H9 (cell line): ENCODE data around the gene CERS6. TPM values are rescaled to one million over a fixed set of nuclear protein-coding genes. Genes with fewer than 3 reads are reported as not detected.

Source experiments
- DNase-seq: peaks from one replicate; pipeline ENCODE4 v3.0.0-alpha.2; 2017
- H2AFZ ChIP-seq: one replicate; pipeline ENCODE4 v1.6.1; 2013; ENCODE audit warnings: mild to moderate bottlenecking, low read length, control low read depth, moderate library complexity
- H2AK5ac ChIP-seq: 2 replicates; pipeline ENCODE4 v1.6.1; 2013; ENCODE audit warnings: low read length, control low read depth, mixed read lengths; ENCODE audit not compliant: insufficient read length
- H2BK120ac ChIP-seq: one replicate; pipeline ENCODE4 v1.6.1; 2013; ENCODE audit warnings: low read depth, mild to moderate bottlenecking, low read length, control low read depth, inconsistent platforms; ENCODE audit not compliant: poor library complexity, severe bottlenecking
- H2BK12ac ChIP-seq: 2 replicates; pipeline ENCODE4 v1.6.1; 2013; ENCODE audit warnings: low read length, control low read depth, mixed read lengths, low read depth; ENCODE audit not compliant: insufficient read length
- H2BK15ac ChIP-seq: 2 replicates; pipeline ENCODE4 v1.6.1; 2013; ENCODE audit warnings: low read depth, low read length, control low read depth
- H2BK20ac ChIP-seq: one replicate; pipeline ENCODE4 v1.6.1; 2013; ENCODE audit warnings: low read depth, mild to moderate bottlenecking, low read length, control low read depth, inconsistent platforms; ENCODE audit not compliant: poor library complexity, severe bottlenecking
- H2BK5ac ChIP-seq: 2 replicates; pipeline ENCODE4 v1.6.1; 2013; ENCODE audit warnings: low read length, control low read depth, mixed read lengths; ENCODE audit not compliant: insufficient read length
- H3K14ac ChIP-seq: 2 replicates; pipeline ENCODE4 v1.6.1; 2013; ENCODE audit warnings: low read length, control low read depth; ENCODE audit not compliant: insufficient read depth
- H3K18ac ChIP-seq: 2 replicates; pipeline ENCODE4 v1.6.1; 2013; ENCODE audit warnings: low read depth, mild to moderate bottlenecking, mixed read lengths, low read length, control low read depth; ENCODE audit not compliant: insufficient read length
- H3K23ac ChIP-seq: 2 replicates; pipeline ENCODE4 v1.6.1; 2013; ENCODE audit warnings: low read length, control low read depth, mixed read lengths, low read depth; ENCODE audit not compliant: insufficient read length
- H3K23me2 ChIP-seq: 2 replicates; pipeline ENCODE4 v1.6.1; 2013; ENCODE audit warnings: low read depth, mild to moderate bottlenecking, mixed read lengths, low read length, control low read depth; ENCODE audit not compliant: insufficient read length, poor library complexity, severe bottlenecking
- H3K27ac ChIP-seq: 2 replicates; pipeline ENCODE4 v1.5.1; 2013; ENCODE audit warnings: low read length, control low read depth, mixed read lengths, low read depth; ENCODE audit not compliant: insufficient read length
- H3K27me3 ChIP-seq: 2 replicates; pipeline ENCODE4 v1.6.1; 2013; ENCODE audit warnings: low read length, control low read depth, inconsistent platforms; ENCODE audit not compliant: insufficient read depth
- H3K4ac ChIP-seq: 2 replicates; pipeline ENCODE4 v1.6.1; 2013; ENCODE audit warnings: low read depth, mild to moderate bottlenecking, control low read depth, inconsistent platforms, low read length, moderate library complexity
- H3K4me1 ChIP-seq: 2 replicates; pipeline ENCODE4 v1.6.1; 2013; ENCODE audit warnings: low read length, control low read depth, inconsistent platforms; ENCODE audit not compliant: insufficient read depth
- H3K4me2 ChIP-seq: 2 replicates; pipeline ENCODE4 v1.6.1; 2013; ENCODE audit warnings: low read length, control low read depth, mixed read lengths; ENCODE audit not compliant: insufficient read length, insufficient read depth
- H3K56ac ChIP-seq: 2 replicates; pipeline ENCODE4 v1.6.1; 2013; ENCODE audit warnings: low read depth, mild to moderate bottlenecking, mixed read lengths, low read length, control low read depth; ENCODE audit not compliant: insufficient read length
- H3K79me1 ChIP-seq: 2 replicates; pipeline ENCODE4 v1.6.1; 2013; ENCODE audit warnings: low read depth, mild to moderate bottlenecking, moderate library complexity, low read length, control low read depth, inconsistent platforms; ENCODE audit not compliant: insufficient read depth, poor library complexity, severe bottlenecking
- H3K79me2 ChIP-seq: 2 replicates; pipeline ENCODE4 v1.6.1; 2013; ENCODE audit warnings: low read length, control low read depth, inconsistent platforms; ENCODE audit not compliant: insufficient read depth
- H3K9ac ChIP-seq: 2 replicates; pipeline ENCODE4 v1.6.1; 2013; ENCODE audit warnings: low read length, control low read depth, mixed read lengths; ENCODE audit not compliant: insufficient read length; ENCODE audit errors: extremely low read depth
- H3K9me3 ChIP-seq: one replicate; pipeline ENCODE4 v1.6.1; 2013; ENCODE audit warnings: low read depth, low read length, inconsistent platforms; ENCODE audit not compliant: control insufficient read depth
- H3T11ph ChIP-seq: one replicate; pipeline ENCODE4 v1.6.1; 2013; ENCODE audit warnings: mild to moderate bottlenecking, low read length, control low read depth, inconsistent platforms
- H4K20me1 ChIP-seq: one replicate; pipeline ENCODE4 v1.6.1; 2013; ENCODE audit not compliant: control insufficient read depth, insufficient read length, insufficient read depth
- H4K5ac ChIP-seq: 2 replicates; pipeline ENCODE4 v1.6.1; 2013; ENCODE audit warnings: low read depth, mild to moderate bottlenecking, mixed read lengths, low read length, control low read depth; ENCODE audit not compliant: insufficient read length
- H4K8ac ChIP-seq: replicated peaks from 2 replicates; pipeline ENCODE4 v1.6.1; 2013; ENCODE audit warnings: low read length, control low read depth, mixed read lengths, low read depth; ENCODE audit not compliant: insufficient read length
- H4K91ac ChIP-seq: 2 replicates; pipeline ENCODE4 v1.6.1; 2013; ENCODE audit warnings: low read depth, mild to moderate bottlenecking, moderate library complexity, mixed read lengths, low read length, control low read depth; ENCODE audit not compliant: insufficient read length
- H3K27ac Mint-ChIP-seq, 3 experiments: 2 replicates in 2 of 3; 3 replicates in 1 of 3; pipeline ENCODE4 v1.8.0; 2020 to 2021; ENCODE audit warnings: mixed read lengths in 3 of 3, mild to moderate bottlenecking in 1 of 3, moderate library complexity in 1 of 3
- H3K27me3 Mint-ChIP-seq: 2 replicates; pipeline ENCODE4 v1.8.0; 2021; ENCODE audit warnings: low read depth, mild to moderate bottlenecking, moderate library complexity, mixed read lengths
- H3K36me3 Mint-ChIP-seq, 3 experiments: 2 replicates in 2 of 3; 3 replicates in 1 of 3; pipeline ENCODE4 v1.8.0; 2020 to 2021; ENCODE audit warnings: low read depth in 3 of 3, mixed read lengths in 3 of 3; ENCODE audit not compliant: insufficient read depth in 1 of 3
- H3K4me1 Mint-ChIP-seq, 2 experiments: 2 replicates each; pipeline ENCODE4 v1.8.0; 2020; ENCODE audit warnings: mixed read lengths in 2 of 2
- H3K4me3 Mint-ChIP-seq, 2 experiments: 2 replicates in 1 of 2; 3 replicates in 1 of 2; pipeline ENCODE4 v1.8.0; 2020 to 2021; ENCODE audit warnings: mild to moderate bottlenecking in 2 of 2, mixed read lengths in 2 of 2, moderate library complexity in 1 of 2
- H3K9me3 Mint-ChIP-seq, 2 experiments: 2 replicates in 1 of 2; 3 replicates in 1 of 2; pipeline ENCODE4 v1.8.0; 2020; ENCODE audit warnings: mild to moderate bottlenecking in 2 of 2, mixed read lengths in 2 of 2, moderate library complexity in 1 of 2
- total RNA-seq: library from RNA; stranded (reverse); gene quantifications from 2 replicates; pipeline ENCODE4 v1.2.1, GENCODE V29; 2021
- TF ChIP-seq, protein P1 (sequence below): fragments of 200-600 bp; sonication (generic); conservative IDR thresholded peaks from 3 replicates; pipeline ENCODE4 v1.8.0; 2021; ENCODE audit warnings: antibody characterized with exemption, mild to moderate bottlenecking

Gene CERS6
- total RNA-seq, 1 experiment from 2014 or later, result 17.7 TPM

- no peak overlapping the region for H3K27ac Mint-ChIP-seq
- Histone ChIP-seq H4K5ac (no peak overlapping the region), H3K4me2 (no peak overlapping the region), H4K91ac (no peak overlapping the region), H3K23ac (no peak overlapping the region), H3K56ac (no peak overlapping the region), H2BK15ac (no peak overlapping the region), H3K79me2 (peaks cover 3% of the 10 kb centered on the region; the same call in 1 of the 2 replicates), H4K8ac (no peak overlapping the region), H3K27me3 (no peaks in the 10 kb centered on the region), H2AFZ (no peak overlapping the region), H3K4ac (no peak overlapping the region), H2AK5ac (no peak overlapping the region), H3K9ac (no peak overlapping the region), H3K18ac (no peak overlapping the region), H2BK120ac (no peak overlapping the region), H2BK12ac (no peak overlapping the region), H2BK5ac (no peak overlapping the region), H3K27ac (no peak overlapping the region), H3K4me1 (peaks cover 6% of the 10 kb centered on the region; the same call in 1 of the 2 replicates), H3K14ac (no peak overlapping the region), H4K20me1 (no peaks in the 10 kb centered on the region), H3K79me1 (peaks cover 7% of the 10 kb centered on the region), H3K9me3 (no peaks in the 10 kb centered on the region), H3K23me2 (no peaks in the 10 kb centered on the region), H2BK20ac (no peak overlapping the region), H3T11ph (no peak overlapping the region)
- no peak overlapping the region for H3K4me3 Mint-ChIP-seq
- H3K4me1 Mint-ChIP-seq, result peaks cover 54 to 71% of the 10 kb centered on the region in 2 experiments
- no peaks in the 10 kb centered on the region; the same call in 1 of the 2 replicates for H3K27me3 Mint-ChIP-seq
- TF ChIP-seq, protein P1, sequence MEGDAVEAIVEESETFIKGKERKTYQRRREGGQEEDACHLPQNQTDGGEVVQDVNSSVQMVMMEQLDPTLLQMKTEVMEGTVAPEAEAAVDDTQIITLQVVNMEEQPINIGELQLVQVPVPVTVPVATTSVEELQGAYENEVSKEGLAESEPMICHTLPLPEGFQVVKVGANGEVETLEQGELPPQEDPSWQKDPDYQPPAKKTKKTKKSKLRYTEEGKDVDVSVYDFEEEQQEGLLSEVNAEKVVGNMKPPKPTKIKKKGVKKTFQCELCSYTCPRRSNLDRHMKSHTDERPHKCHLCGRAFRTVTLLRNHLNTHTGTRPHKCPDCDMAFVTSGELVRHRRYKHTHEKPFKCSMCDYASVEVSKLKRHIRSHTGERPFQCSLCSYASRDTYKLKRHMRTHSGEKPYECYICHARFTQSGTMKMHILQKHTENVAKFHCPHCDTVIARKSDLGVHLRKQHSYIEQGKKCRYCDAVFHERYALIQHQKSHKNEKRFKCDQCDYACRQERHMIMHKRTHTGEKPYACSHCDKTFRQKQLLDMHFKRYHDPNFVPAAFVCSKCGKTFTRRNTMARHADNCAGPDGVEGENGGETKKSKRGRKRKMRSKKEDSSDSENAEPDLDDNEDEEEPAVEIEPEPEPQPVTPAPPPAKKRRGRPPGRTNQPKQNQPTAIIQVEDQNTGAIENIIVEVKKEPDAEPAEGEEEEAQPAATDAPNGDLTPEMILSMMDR, result no peak
- H3K36me3 Mint-ChIP-seq, result no peaks in the 10 kb centered on the region
- H3K9me3 Mint-ChIP-seq, result no peaks in the 10 kb centered on the region
- no peak for DNase-seq
These were observed 9.5 kb downstream of the CERS6 start for GRCh38 chr2:168465594-168465993.
